ENCODE data around the gene UBTD1.

Gene UBTD1

GRCh38 chr10:97533888-97534287 lies 35.2 kb downstream of the UBTD1 start:
- Histone ChIP-seq H3K36me3 (ENCODE audit: low read length) (no peaks in the 10 kb centered on the region), H3K4me3 (ENCODE audit: insufficient read depth, low read length, poor library complexity, severe bottlenecking) (no peak overlapping the region), H3K4me2 (ENCODE audit: low read depth, low read length, poor library complexity, severe bottlenecking) (no peak overlapping the region), H3K27me3 (ENCODE audit: low read length) (no peaks in the 10 kb centered on the region), H3K9me3 (ENCODE audit: insufficient read depth, low read length) (no peaks in the 10 kb centered on the region), H3K9ac (ENCODE audit: low read length) (no peak overlapping the region), H3K79me2 (ENCODE audit: insufficient read depth, low read length) (no peaks in the 10 kb centered on the region), H2AFZ (ENCODE audit: low read depth, low read length, severe bottlenecking) (no peak overlapping the region), H4K20me1 (ENCODE audit: low read depth, low read length) (no peaks in the 10 kb centered on the region), H3K27ac (ENCODE audit: low read depth, low read length) (no peak overlapping the region), H3K9me2 (replicated peaks; ENCODE audit: insufficient read depth, low read length) (no peaks in the 10 kb centered on the region), H3F3A (ENCODE audit: insufficient read depth) (no peaks in the 10 kb centered on the region)
- TF ChIP-seq EZH2phosphoT487 (conservative IDR thresholded peaks at IDR 0.05; ENCODE audit: low read length) (no peak), CTCF (IDR thresholded peaks at IDR 0.05; ENCODE audit: insufficient read depth, low read length, poor library complexity, severe bottlenecking) (no peak)

DNA sequence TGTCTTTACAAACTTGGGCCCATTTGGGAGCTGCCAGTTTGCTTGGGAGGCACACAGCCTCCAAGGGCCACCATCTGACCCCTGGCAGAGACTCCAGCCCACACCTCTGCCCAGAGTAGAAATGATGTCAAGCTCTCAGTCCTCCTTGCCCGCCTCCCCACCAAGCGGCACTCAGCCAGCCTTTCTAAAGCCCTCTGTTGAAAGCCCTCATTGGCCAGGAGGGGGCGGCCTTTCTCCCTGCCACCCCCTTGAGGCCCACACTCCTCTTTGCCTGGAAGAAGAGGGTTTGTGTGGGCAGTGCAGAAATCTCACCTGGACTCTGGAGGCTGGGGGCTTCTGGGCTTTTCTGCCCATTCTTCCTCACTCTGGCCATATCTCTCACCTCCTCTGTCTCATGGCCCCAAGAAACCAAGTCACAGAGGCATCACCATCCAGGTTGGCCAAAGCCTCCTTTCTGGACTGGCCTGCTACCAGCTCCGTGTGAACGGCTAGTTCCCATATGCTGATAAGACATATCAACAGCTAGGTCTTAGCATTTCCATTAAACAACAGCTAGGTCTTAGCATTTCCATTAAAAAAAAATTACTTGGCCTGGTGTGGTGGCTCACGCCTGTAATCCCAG lies 36.1 kb downstream of the UBTD1 start:
- Histone ChIP-seq H2AFZ (ENCODE audit: low read depth, low read length, severe bottlenecking) (no peak overlapping the region), H3K9me2 (replicated peaks; ENCODE audit: insufficient read depth, low read length) (no peaks in the 10 kb centered on the region), H3K4me2 (ENCODE audit: low read depth, low read length, poor library complexity, severe bottlenecking) (no peak overlapping the region), H3K9ac (ENCODE audit: low read length) (no peak overlapping the region), H3K4me3 (ENCODE audit: insufficient read depth, low read length, poor library complexity, severe bottlenecking) (no peak overlapping the region), H3K9me3 (ENCODE audit: insufficient read depth, low read length) (no peaks in the 10 kb centered on the region), H3K36me3 (ENCODE audit: low read length) (no peaks in the 10 kb centered on the region), H3K79me2 (ENCODE audit: insufficient read depth, low read length) (no peaks in the 10 kb centered on the region), H3K27me3 (ENCODE audit: low read length) (no peaks in the 10 kb centered on the region), H3K27ac (ENCODE audit: low read depth, low read length) (no peak overlapping the region), H3F3A (ENCODE audit: insufficient read depth) (no peaks in the 10 kb centered on the region), H4K20me1 (ENCODE audit: low read depth, low read length) (no peaks in the 10 kb centered on the region)
- TF ChIP-seq EZH2phosphoT487 (conservative IDR thresholded peaks at IDR 0.05; ENCODE audit: low read length) (no peak), CTCF (IDR thresholded peaks at IDR 0.05; ENCODE audit: insufficient read depth, low read length, poor library complexity, severe bottlenecking) (peak; percentile 66)

DNA sequence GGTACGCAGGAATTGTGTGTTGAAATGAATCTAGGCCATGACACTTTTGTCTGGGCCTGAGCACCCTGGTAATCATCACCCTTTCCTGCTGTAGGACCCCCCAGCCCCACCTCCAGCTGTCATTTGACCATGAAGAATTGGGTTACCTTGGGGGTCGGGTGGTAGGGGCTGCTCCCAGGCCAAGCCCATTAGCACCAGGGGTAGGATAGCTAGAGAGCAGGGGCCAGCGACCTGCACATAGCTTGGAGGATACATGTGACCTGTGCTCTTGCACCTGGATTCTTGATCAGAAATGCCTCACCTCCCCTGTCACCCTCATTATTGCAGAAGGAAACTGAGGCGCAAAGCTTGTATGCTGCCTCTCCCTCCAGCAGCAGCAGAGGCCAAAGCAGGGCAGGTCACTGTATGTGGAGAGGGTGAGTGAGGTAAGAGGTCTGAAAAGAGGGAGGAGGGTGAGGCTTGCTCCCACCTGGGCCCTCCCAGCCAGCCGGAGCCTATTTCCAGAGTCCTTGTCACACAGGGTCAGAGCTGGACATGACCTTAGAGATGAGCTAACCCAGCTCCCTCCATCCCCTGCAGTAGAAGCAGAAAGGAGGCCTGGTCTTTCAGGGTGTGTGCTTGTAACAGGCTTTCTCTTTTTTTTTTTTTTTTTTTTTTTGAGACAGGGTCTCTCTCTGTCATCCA lies 38.6 kb downstream of the UBTD1 start:
- no peaks in the 10 kb centered on the region for H3K36me3 ChIP-seq (ENCODE audit: low read length)
- H3F3A ChIP-seq (ENCODE audit: insufficient read depth) = no peaks in the 10 kb centered on the region
- H3K9me2 ChIP-seq (replicated peaks; ENCODE audit: insufficient read depth, low read length) = no peaks in the 10 kb centered on the region
- H3K4me2 ChIP-seq (ENCODE audit: low read depth, low read length, poor library complexity, severe bottlenecking) = no peak overlapping the region
- no peak overlapping the region for H3K27ac ChIP-seq (ENCODE audit: low read depth, low read length)
- H2AFZ ChIP-seq (ENCODE audit: low read depth, low read length, severe bottlenecking) = no peak overlapping the region
- TF ChIP-seq EZH2phosphoT487 (conservative IDR thresholded peaks at IDR 0.05; ENCODE audit: low read length) (no peak), CTCF (IDR thresholded peaks at IDR 0.05; ENCODE audit: insufficient read depth, low read length, poor library complexity, severe bottlenecking) (no peak)
- H3K79me2 ChIP-seq (ENCODE audit: insufficient read depth, low read length) = no peaks in the 10 kb centered on the region
- no peaks in the 10 kb centered on the region for H3K27me3 ChIP-seq (ENCODE audit: low read length)
- no peak overlapping the region for H3K9ac ChIP-seq (ENCODE audit: low read length)
- H3K4me3 ChIP-seq (ENCODE audit: insufficient read depth, low read length, poor library complexity, severe bottlenecking) = no peak overlapping the region
- H3K9me3 ChIP-seq (ENCODE audit: insufficient read depth, low read length) = no peaks in the 10 kb centered on the region
- H4K20me1 ChIP-seq (ENCODE audit: low read depth, low read length) = no peaks in the 10 kb centered on the region

All from SU-DHL-6 (cell line).